ENCODE measurements around the gene FRRS1L.

DNA sequence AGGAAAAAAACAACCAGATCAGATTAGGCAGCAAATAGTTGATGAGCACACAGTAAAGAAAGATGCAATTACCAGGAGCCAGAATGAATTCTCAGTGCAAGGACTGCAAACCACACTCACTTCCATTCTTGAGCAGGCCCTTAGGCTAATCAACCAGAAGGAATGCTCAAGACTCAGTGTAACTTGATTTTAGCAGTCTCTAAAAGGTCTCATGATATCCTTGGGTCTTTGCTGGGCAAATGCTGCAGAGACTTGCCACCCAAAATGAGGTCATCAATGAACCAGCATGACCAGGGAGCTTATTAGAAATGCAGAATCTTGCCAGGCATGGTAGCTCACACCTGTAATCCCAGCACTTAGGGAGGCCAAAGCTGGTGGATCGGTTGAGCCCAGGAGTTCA, 27.2 kb downstream of the FRRS1L start:
- TF ChIP-seq, protein P1, sequence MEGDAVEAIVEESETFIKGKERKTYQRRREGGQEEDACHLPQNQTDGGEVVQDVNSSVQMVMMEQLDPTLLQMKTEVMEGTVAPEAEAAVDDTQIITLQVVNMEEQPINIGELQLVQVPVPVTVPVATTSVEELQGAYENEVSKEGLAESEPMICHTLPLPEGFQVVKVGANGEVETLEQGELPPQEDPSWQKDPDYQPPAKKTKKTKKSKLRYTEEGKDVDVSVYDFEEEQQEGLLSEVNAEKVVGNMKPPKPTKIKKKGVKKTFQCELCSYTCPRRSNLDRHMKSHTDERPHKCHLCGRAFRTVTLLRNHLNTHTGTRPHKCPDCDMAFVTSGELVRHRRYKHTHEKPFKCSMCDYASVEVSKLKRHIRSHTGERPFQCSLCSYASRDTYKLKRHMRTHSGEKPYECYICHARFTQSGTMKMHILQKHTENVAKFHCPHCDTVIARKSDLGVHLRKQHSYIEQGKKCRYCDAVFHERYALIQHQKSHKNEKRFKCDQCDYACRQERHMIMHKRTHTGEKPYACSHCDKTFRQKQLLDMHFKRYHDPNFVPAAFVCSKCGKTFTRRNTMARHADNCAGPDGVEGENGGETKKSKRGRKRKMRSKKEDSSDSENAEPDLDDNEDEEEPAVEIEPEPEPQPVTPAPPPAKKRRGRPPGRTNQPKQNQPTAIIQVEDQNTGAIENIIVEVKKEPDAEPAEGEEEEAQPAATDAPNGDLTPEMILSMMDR (IDR thresholded peaks at IDR 0.05): no peak
- no peak for TF ChIP-seq POLR2A (IDR thresholded peaks at IDR 0.05)
